ENCODE data around the gene CAMTA1.

The CAMTA1 gene

DNA sequence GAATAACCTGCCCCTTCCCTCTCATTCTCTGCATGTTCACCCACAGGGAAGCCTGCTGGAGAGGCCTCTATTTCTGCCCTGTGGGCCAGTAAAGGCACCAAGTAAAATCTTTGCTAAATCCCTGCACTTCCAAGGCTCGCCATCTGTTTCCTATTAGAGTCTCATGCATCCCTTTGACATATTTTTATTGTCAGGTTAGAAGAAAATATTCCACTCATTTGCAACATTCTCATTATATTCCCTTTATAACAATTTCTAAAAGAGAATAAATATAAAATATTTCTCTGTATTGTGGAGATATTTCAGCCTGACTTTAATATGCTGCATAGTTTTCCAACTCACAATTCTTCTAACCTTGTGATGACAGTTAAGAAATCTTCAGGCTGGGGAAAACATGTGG lies 645.4 kb downstream of the CAMTA1 start:
- no peak for DNase-seq

DNA sequence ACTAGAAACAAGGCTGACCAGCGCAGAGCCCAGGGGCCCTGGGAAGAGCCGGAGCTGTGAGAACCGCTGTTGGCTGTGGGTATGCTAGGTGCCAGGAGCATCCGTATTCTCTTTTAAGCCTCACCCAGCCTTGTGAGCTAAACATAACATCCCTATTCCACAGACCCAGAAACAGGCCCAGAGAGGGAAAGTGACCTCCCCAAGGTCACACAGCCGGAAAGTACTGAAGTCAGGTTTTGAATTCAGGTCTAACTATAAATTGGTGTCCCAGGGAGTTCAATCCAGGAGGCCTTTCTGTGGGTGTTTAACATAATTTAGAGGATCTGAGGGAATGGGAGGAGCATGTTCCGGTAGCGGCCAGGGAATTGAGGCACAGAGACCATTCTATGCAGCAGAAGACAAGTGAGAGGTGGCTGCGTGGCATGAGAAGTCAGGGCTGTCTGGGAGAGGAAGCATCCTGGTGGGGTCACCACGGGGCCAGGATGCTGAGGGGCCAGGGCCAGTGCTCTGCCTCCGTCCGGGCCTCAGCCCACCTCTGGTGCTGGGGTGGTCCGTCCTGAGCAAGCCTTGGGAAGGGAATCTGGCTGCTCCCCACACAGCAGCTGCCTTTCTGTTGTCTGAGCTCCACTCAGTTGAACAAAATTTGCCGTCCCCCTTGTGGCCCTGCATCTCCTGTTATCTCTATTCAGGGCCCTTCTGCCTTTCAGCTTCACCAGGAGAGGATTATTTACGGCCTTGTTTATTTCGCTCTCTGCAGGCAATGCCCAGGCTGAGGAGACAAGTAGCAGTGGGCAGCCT lies 647.0 kb downstream of the CAMTA1 start:
- DNase-seq, result no peak

DNA sequence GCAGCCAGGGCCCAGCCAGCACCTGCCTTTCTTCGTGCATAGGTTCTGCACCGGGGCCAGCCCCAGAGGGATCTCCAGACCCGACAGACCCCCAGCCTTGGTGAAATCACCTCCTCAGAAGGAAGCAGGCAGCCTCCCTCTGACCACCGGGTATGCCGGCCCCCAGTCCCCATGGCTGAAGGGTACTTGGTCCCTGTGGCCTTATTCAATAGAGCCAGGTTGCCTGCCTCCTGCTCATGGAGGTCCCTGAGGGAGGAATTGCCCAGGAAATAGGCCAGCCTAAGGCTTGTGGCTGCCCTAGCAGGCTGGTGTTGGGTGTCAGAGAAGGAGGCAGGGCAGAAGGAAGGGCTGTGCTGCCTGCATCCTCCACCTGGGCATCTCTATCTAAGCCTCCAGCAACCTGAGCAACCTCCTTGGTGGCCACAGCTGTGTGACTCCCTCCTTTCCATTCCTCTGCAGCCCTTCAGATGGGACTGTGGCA lies 647.7 kb downstream of the CAMTA1 start:
- no peak for DNase-seq

DNA sequence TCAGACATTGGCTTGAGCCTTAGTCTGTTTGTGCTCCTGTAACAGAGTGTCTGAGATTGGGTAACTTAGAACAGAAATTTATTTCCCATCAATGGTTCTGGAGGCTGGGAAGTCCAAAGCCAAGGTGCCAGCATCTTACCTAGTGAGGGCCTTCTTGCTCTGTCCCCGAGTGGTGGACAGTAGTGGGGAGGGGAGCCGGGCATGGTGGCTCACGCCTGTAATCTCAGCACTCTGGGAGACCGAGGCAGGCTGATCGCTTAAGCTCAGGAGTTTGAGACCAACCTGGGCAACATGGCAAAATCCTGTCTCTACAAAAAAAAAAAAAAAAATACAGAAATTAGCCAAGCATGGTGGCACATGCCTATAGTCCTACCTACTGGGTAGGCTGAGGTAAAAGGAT lies 649.3 kb downstream of the CAMTA1 start:
- no peak for DNase-seq

DNA sequence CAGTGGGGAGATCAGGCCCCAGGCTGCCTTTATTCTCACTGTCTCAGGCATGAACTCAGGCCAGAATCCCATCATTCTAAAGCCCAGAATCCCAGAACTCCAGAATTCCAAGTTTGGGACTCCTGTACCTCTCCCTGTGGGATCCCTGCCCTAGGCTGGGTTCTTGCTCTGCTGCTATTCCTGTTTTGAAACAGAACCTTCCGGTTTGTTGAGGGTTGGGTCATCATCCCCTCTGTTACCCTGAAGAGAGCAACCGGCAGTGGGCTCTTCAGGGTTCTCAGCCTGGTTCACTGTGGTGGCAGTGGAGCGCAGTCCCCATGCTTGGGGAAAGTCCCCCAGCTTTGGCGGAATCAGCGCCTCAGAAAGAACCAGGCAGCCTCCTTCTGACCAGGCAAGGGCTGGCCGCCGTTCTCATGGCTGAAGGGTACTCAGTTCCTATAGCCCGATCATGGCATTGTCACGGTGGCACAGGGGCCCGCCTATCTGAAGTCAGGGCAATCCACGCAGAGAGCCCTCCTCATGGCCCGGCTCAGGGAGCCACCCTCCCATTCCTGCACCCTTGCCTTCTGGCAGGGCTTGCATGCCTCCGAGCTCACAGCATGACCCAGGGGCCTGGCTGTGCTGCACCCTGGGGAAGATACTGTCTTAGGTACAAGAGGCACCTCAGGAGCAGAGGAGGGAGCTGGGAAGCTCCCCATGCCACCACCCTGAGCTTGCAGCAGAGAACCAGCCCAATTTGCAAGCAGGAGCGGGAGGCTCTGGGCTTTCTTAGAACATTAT lies 650.2 kb downstream of the CAMTA1 start:
- DNase-seq, result no peak

DNA sequence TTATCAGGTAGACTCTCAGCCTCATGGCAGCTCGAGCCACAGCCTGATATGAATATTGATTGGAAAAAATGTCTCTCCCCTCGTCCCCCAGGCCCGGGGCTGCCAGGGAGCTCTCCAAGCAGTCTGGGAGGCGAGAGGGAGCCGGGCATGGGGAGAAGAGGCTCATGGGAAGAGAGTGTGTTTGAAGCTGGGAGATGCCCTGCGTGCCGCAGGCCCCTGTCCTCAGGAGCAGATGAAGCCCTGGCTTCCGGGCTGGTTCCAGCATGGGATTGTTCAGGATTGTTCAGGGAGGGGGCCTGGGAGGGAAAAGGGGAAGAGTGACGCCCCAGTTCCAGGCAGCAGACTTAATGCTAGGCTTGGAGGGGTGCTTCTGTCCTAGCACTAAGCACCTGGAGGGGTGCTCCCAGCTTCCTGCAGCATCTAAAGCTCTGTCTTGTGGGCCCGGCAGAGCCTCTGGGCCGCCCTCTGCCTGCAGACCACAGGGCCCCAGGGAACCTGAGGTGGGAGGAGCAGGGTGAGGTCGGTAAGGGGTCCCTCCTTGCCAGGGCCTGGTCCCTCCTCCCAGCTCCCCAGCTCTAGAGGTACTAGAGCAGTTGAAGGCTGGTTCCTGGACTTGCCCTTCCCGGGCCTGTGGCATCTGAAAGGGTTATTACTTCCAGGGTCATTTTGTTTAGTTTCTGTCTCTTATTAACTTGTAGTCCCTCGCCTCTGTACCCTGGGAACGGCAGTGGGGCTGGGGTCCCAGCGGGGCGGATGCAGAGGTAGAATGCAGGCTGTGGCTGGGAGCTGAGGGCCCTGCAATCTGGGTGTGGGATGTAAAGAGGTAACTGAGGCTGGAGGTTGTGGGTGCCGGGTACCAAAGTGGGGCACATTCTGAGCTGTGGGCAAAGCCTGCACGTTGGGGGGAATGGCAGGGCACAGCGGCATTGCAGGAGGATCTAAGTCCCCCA lies 651.1 kb downstream of the CAMTA1 start:
- no peak for DNase-seq

DNA sequence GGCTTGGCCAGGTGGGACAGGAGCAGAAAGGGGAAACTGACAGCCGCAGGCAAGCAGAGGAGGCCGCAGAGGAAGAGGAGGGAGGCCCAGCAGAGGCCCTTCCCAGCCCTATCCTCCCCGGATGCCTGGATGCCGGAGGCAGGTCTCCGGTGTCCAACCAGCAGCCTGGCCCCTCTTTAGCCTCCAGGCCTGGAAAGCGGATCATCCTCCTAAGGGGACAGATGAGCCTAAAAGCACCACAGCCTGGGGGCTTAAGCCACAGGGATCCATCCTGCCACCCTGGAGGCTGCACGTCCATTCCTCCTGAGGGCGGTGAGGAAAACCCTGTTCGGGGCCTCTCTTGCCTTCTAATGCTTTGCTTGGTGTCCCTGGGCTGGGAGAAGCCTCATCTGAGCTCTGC lies 651.8 kb downstream of the CAMTA1 start:
- no peak for DNase-seq

DNA sequence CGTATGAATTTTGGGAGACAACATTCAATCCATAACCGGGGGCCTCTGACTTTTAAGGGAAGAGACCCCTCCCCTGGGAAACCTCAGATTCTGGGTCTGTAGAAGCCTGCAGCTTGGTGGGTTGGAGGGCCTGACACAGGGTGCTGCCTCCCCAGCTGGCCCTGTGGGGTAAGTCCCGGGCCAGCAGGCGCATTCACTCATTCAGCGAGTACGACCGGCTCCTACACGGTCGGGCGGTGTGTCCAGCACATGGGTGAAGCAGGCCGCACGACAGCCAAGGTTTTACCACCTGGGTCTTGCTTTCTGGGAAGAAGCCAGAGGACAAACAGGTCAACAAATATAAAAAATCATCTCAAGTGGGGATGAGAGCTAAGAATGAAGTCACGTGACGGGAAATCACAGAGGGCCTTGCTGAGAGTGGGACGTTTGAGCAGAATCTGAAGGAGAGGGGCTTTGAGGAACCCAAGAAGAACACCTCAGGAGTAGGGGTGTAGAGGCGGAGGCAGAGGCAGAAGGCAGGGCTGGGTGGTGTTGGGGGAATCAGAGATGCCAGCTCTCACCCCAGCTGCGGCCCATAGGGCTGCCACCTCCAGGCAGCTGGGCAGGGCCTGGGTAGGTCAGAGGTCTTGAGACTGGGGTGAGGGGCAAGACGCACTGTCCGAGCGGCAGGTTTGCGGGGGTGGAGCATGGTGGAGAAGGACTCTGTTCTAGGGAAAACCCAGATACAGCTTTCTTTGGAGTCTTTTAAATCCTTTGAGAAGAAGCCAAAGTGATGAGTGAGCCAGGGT lies 652.5 kb downstream of the CAMTA1 start:
- no peak for DNase-seq

DNA sequence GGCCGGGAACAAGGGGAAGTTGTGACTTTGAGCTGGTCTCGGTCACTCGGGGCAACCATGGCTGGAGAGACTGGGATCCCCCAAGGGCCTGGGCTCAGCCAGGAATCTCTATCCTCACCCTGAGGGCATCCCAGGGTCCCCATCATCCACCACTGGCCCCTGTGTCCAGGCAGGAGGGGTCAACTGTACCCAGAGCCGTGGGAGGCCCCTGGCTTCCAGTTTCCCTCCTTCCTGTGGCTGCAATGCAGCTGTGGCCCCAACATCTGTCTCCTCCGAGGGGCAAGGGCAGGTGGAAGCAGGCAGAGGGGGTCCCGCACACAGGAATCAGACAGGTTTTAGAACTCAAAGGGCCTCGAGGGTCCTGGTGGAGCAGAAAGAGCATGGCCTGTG lies 653.1 kb downstream of the CAMTA1 start:
- DNase-seq, result no peak

DNA sequence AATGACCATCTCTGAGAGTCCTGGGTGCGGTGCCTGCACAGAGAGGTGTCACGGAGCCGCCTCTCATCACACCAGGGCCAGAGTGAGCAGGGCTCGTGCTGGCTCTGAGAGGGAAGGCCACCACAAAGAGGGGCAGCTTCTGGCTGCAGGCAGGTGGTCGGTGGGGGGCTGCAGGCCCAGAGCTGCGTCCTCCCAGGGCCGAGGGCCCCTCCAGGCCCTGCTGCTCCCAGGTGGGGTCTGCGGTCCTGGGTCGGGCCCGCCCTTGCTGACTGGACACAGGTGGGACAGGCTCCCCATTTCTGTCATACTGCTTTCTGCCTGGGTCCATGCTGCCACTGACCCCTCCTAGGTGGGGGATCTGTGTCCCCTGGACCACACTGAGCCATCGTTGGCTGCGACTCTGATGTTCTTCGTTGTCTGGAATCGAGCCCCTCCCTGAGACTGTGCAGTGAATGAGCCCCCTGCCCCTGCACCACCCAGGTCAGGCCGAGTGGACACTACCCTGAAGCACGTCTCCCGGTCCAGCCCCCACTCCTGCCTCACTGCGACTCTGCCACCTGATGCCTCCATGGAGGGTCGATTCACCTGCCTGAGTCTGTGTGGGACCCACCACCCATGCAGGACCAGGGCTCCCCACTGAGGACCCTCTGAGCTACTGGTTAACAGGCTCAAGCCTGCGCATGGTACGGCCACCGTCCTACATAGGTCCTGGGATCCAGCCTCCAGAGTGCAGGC lies 653.8 kb downstream of the CAMTA1 start:
- DNase-seq, result no peak

DNA sequence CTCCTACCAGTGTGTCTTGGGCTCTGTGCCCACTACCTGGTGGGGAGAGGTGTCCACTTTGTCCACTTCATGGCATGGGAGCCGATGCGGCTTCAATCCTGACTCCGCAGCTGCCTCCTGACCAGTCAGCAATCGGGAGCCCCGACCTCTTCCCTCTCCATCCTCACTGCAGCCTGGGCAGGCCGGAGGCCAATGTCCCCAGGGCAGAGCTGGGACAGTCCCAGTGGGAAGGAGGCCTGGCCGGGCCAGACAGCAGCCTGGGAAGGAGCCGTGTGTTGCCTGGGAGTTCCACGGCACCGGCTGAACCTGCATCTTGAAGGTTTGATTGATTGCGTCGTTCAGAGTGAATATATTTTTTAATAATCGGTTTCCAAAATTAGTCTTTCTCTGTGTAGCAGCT lies 654.9 kb downstream of the CAMTA1 start:
- no peak for DNase-seq

DNA sequence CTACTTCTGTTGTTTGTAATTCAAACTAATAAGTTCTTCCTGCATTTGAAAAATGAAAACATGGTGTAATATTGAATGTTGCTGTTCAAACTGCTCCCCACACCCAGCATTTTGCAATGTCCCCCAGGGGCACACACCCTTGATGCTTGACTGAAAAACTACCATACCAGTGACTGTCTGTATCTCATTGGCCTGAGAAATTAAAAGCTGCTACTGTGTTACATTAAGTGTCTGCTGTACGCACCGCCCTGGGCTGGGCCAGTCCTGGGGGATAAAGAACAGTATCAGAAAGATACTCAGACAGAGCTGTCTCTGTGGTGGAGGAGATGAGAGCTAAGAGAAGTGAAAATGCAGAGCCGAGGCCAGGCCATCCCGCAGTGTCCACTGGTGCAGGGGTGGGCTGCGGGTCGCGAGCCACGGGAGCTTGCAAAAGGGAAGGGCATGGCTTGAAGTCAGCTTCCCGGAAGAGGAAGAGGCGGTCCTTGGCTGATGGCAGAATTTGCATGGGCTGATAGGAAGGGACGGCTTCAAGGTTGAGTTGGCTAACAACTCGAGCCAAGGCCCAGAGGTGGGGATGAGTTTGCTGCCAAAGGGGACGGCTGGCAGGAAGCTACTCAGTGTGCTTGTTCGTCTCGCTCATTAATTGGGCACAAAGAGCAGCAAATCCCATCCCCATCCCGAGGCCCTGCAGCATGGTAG lies 656.0 kb downstream of the CAMTA1 start:
- no peak for DNase-seq

DNA sequence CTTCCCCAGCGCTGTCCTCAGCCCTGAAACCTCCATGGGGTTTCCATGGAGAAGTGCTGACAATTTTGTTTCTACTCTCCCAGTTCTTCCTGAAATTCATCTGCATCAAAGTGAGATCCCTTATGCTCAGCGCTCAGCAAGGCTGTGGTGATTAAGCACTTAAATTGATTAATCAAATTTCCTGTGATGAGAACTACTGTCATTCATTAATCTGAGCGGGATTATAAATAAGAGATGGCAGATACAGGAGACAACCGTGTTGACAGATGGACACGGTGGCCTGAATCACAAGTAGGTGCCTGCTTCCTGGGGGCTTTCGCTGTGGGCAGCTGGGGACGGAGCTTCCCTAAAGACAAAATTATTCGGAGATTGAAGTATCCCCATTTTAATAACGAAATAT lies 656.8 kb downstream of the CAMTA1 start:
- no peak for DNase-seq

DNA sequence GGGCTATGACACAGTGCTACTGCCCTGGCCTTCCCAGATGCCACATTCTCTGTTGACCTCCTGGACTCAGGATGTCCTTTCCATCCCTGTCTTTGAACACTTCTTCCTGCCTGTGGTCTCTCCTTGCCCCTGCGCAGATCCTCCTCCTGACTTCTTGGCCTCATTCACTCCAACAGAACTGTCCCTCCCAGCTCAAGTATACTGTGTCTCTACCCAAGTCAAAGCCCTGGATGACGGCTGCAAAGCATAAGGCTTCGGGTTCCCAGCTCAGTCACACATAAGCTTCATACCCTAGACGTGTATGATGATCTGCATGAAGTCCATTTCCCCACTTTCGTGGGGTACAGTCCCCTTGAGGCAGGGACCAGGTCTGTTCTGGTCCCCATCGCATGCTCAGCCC lies 657.7 kb downstream of the CAMTA1 start:
- DNase-seq, result no peak

DNA sequence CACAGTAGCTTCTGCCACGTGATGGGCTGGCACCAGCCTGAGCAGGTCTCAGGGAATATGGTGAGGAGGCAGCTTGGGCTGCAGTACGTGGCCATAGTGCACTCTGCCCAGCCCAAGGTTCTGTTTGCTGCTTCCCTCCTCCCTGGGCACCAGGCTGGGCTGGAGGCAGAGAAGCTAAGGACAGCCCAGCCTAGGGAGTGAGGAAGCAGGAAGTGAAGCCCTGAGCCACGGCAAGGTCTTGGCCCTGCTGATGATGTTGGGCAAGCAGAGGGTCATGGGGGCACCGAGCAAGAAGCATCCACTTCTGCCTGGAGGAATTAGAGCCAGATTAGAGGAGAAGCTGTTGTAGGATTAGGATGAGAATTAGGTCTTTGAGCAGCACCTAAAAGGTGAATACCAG lies 659.1 kb downstream of the CAMTA1 start:
- peak in 1 of 2 donors; percentile 1 for DNase-seq

DNA sequence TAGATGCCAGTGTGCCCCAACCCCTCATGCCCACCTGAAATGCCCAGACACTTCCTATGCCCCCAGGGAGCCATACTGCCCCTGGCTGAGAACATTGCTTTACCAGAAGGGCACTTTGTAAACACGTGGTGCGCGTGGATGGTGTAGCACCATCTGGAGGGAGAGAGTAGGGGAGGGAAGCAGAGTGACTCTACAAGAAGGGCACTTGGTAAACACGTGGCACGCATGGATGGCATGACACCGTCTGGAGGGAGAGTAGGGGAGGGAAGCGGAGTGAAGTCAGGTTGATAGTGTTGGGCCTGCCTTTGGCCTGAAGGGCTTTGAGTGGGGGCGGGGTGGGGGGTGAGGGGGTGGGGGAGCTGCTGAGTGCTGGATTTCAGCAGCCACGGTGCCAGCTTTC lies 661.8 kb downstream of the CAMTA1 start:
- DNase-seq, result no peak

DNA sequence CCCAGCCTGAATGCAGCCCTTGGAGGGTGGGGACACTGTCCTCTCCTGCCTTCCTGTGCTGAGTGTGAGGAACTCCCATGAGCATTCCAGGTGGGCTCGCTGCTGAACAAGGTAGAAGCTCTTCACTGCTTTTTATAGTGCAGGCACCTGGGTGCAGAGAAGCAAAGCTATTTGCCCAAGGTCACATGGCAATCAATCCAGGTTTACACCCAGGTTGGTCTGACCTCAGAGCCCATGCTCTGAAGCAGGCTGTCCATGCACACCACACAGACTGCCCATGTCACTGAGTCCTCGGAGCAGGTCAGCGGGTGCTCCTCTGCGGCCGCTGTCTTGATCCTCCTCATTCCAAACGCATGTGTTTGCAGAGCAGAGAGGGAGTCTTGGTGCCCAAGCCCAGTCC lies 662.5 kb downstream of the CAMTA1 start:
- no peak for DNase-seq

DNA sequence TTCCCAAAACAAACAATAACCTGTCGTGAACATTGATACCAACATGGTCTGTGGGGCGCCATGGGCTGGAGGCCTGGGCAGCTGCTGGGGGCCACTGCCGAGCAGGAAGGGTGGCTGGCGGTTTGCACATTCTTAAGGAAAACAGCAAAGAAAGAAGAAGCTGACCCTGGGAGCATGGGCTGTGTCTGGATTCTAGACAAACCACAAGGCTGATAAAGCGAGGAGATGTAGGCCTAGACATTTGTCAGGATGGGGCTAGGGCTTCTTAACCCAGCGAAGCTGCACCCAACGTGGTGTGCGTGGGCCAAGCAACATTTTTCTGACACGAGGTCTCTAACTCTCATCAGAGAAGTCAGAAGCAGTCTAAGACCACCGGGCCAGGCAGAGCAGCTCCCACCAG lies 663.7 kb downstream of the CAMTA1 start:
- DNase-seq, result no peak

DNA sequence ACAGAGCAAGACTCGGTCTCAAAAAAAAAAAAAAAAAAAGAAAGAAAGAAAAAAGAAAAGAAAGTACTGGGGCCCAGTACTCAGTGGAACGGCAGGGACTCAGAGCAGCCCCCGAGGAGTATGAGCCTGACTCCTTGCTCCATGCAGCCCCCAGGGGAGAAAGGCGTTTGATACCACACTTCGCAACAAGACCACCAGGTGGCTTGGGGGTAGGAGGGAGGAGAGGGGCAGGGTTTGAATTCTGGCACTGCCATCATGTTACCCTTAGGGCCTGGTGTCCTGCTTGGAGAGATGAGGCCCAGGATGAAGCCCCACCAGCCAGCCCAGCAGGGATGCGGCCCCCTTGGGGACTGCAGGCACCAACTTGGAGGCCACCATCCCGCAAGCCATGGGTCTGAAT lies 664.5 kb downstream of the CAMTA1 start:
- no peak for DNase-seq

DNA sequence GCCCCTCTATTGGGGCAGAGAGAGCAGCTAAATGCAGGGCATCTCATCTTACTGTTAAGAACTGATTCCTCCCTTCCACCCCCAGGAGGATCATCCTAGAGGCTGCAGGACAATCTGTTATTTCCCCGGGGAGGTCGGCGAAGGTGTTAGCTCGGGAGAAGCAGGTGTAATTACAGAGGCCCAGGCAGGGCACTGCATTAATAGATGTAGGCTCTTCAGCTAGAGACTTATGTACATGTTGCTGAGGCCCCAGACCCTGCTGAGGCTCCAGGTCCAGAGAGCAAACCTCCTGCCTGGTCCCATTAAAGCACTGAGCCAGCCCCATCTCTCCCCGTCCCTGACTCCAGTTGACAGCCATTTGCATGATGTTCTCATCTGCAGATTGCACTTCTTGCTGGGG lies 665.6 kb downstream of the CAMTA1 start:
- no peak for DNase-seq

DNA sequence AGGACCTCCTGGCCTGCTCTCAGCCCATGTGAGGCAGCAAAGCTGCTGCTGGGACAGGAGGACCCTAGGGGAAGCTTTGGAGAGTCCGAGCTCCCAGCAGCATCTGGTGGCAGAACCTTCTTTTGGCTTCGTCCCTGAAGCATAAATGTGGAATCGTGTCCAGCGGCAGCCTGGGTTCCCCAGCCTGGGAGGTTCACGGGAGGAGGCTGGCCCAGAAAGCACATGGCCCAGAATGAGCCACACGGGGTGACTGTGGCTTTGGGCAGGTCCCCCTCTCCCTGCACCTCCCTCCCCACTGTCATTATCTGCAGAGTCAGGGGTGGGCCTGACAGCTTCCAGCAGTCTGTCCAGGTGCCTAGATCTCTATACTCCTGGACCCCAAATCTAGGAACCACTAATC lies 667.8 kb downstream of the CAMTA1 start:
- no peak for DNase-seq
